Aorta (tissue), 5 donors: ENCODE results near the gene IRAK1. TPM values are rescaled to one million over a fixed set of nuclear protein-coding genes. Genes with fewer than 3 reads are reported as not detected.
A peak's percentile ranks its signal among the peaks of the same experiment; 100 is the strongest.

Experiments used
- ATAC-seq: fragments of 200-7000 bp; cut with Tn5 transposase; one replicate; pipeline ENCODE4 v1.9.1; 2022; ENCODE audit warnings: moderate library complexity; ENCODE audit not compliant: low FRiP score
- DNase-seq, 2 donors: peaks; one replicate each; pipeline ENCODE4 v3.0.0-alpha.2; 2020
- H3K27ac ChIP-seq, 2 donors: one replicate each; pipeline ENCODE4 v1.5.1; 2013; ENCODE audit warnings: low read length in 2 of 2, mild to moderate bottlenecking in 2 of 2, moderate library complexity in 2 of 2, control low read depth in 1 of 2, inconsistent platforms in 1 of 2, low read depth in 1 of 2
- H3K27me3 ChIP-seq, 2 donors: one replicate each; pipeline ENCODE4 v1.6.1; 2013; ENCODE audit warnings: control low read depth in 1 of 2, low read length in 1 of 2, mild to moderate bottlenecking in 1 of 2, moderate library complexity in 1 of 2; ENCODE audit not compliant: insufficient read depth in 2 of 2, control insufficient read depth in 1 of 2
- H3K36me3 ChIP-seq, 2 donors: one replicate each; pipeline ENCODE4 v1.6.1; 2013; ENCODE audit warnings: control low read depth in 1 of 2, low read length in 1 of 2, mild to moderate bottlenecking in 1 of 2; ENCODE audit not compliant: insufficient read depth in 2 of 2, control insufficient read depth in 1 of 2
- H3K4me1 ChIP-seq, 2 donors: one replicate each; pipeline ENCODE4 v1.6.1; 2013; ENCODE audit warnings: low read length in 2 of 2, control low read depth in 1 of 2, mild to moderate bottlenecking in 1 of 2, moderate library complexity in 1 of 2; ENCODE audit not compliant: insufficient read depth in 2 of 2, control insufficient read depth in 1 of 2
- H3K4me3 ChIP-seq, 2 donors: one replicate each; pipeline ENCODE4 v1.5.1; 2013; ENCODE audit warnings: low read length in 2 of 2, control low read depth in 1 of 2, mild to moderate bottlenecking in 1 of 2
- H3K9me3 ChIP-seq: one replicate; pipeline ENCODE4 v1.6.1; 2013; ENCODE audit warnings: mild to moderate bottlenecking, low read length; ENCODE audit not compliant: control insufficient read depth
- WGBS, 2 donors: extraction: QIAGEN DNeasy Blood & Tissue Kit; methylation state at CpG; one replicate each; pipeline ENCODE4 v1.1.7; 2013; 5-methylcytosine and 5-hydroxymethylcytosine counted together
- intact Hi-C, 2 donors: fragments of 100-400 bp; cut with DNase I; formaldehyde crosslinking; loops; one replicate each; pipeline versions ENCODE4 v1.14.2 to v1.15.0; 2022
- long read RNA-seq, 2 donors: library from polyadenylated mRNA; unstranded; transcript quantifications; one replicate each; pipeline ENCODE4 v2.0.0, GENCODE V29; 2020 to 2021
- polyA plus RNA-seq, 2 donors: library from polyadenylated mRNA; stranded (reverse); fragments of 200-250 nt; gene quantifications; one replicate each; pipeline ENCODE4 v1.2.3, GENCODE V29; 2013
- total RNA-seq, 2 donors: library from RNA; stranded (reverse); fragmentation: NEBNext Ultra II Directional; extraction: Animal tissue kit (Norgen Biotek cat#: 25700); gene quantifications; one replicate each; pipeline ENCODE4 v1.2.1, GENCODE V29; 2021
- donor health status: healthy with polysubstance abuse.
- donor health status: Bipolar disorder and iron deficiency.
- donor health status: DM: no; HTN: no; CAD: no.
- donor health status: DM: no; HTN: no; CAD: no.
- donor health status: DM: yes; HTN: yes; CAD: no.

The IRAK1 gene
- 10 to 100 TPM; 62.3 to 78.3 TPM for total RNA-seq
- 10 to 100 TPM; 45.9 to 60.5 TPM for polyA plus RNA-seq
- long read RNA-seq, donor 1, transcript IRAK1-203 (14 exons, 3,666 nt), result major isoform, 11 of 129 reads
- long read RNA-seq, donor 1, transcript IRAK1-205 (13 exons, 2,127 nt), result minor isoform, 5 of 129 reads
- long read RNA-seq, donor 1, partial matches to known transcripts, result 86 of 129 reads
- long read RNA-seq, donor 1, other reads (novel, unspliced or antisense), result 23 of 129 reads
- long read RNA-seq, donor 2, transcript IRAK1-203 (14 exons, 3,666 nt), result major isoform, 23 of 68 reads
- long read RNA-seq, donor 2, partial matches to known transcripts, result 30 of 68 reads
- long read RNA-seq, donor 2, other reads (novel, unspliced or antisense), result 13 of 68 reads

DNA sequence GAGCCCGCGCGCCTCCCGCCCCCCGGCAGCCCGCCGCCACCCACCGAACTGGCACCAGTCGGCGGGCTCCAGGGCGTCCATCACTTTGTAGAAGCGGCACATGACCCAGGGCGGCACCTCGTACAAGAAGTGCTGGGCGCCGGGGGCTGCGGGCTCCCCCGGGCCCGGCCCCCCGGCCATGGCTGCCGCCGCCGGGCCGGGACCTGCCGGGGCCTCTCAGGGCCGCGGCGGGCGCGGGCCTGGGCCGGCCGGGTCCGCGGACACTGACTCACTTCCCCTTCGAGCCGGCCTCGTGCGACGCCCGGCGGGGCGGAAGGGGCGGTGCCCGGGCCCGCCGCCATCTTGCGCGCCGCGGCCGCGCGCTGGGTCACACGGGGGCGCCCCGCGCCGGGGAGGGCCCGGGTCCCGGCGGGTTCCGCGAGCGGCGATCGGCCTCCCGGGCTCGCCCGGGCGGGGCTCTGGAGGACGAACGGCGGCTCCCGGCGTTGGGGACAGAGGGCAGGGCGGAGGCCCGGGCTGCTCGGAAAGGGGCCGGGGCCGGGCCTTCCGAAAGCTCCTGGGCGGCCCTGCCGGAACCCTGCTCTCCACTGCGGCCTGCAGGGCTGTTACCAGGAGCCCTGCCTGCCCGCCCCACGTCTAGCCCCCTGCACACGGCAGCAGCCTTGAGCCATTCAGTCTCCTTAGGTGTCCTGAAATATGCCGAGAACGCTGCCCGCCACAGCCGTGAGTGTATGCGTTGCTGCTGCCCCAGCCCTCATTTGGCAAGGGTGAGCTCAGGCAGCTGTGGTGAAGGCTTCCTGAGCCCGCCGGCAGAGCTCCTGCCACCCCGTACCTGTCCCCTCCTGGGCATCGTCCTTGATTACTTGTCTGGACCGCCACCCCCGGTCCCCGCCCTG lies at the start of gene IRAK1:
Gene IRAK1 (minus strand): TSS at position 270 of the 896 bp plus-strand sequence. CDS start 90 bp downstream, at position 180.
- H3K4me1 ChIP-seq, result no peaks in the 10 kb centered on the region
- peak; percentile 60 for ATAC-seq
- intact Hi-C loops, result loop anchor here in 1 of 2 donors (5.0 kb wide), 2 partner anchors 32 to 77 kb away; partner anchors contain the start of gene MECP2
- H3K9me3 ChIP-seq, result no peaks in the 10 kb centered on the region
- H3K36me3 ChIP-seq, result no peaks in the 10 kb centered on the region
- 2 to 26% methylated on average over 56 to 99 of the region's 99 CpGs for WGBS, 2 donors
- peak; percentile 74 to 86 for DNase-seq
- peak within 1 kb of the TSS; percentile 32 to 59 for H3K4me3 ChIP-seq
- H3K27me3 ChIP-seq, result no peaks in the 10 kb centered on the region
- peak within 1 kb of the TSS in 1 of 2 donors; percentile 41 for H3K27ac ChIP-seq

DNA sequence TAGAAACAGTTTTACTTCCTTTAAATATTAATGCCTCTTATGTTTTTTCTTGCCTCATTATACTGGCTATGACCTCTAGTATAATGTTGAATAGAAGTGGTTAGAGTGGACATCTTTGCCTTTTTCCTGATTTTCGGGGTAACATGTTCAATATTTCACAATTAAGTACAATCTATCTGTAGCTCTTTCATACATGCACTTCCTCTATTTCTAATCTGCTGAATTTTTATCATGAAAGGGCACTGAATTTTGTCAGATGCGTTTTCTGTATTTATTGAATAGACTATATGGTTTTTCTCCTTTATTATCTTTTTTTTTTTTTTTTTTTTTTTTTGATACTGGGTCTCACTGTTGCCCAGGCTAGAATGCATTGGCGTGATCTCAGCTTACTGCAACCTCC lies 48.9 kb upstream of the IRAK1 start:
- Histone ChIP-seq H3K36me3 (no peaks in the 10 kb centered on the region), H3K27ac (no peak overlapping the region), H3K4me1 (peaks cover 2% of the 10 kb centered on the region in 2 donors), H3K4me3 (no peak overlapping the region), H3K27me3 (no peaks in the 10 kb centered on the region), H3K9me3 (no peaks in the 10 kb centered on the region)
- 77 to 92% methylated on average over 3 of the region's 3 CpGs for WGBS, 2 donors
- intact Hi-C loops, result no loop called here
- DNase-seq, result no peak
- ATAC-seq, result no peak

DNA sequence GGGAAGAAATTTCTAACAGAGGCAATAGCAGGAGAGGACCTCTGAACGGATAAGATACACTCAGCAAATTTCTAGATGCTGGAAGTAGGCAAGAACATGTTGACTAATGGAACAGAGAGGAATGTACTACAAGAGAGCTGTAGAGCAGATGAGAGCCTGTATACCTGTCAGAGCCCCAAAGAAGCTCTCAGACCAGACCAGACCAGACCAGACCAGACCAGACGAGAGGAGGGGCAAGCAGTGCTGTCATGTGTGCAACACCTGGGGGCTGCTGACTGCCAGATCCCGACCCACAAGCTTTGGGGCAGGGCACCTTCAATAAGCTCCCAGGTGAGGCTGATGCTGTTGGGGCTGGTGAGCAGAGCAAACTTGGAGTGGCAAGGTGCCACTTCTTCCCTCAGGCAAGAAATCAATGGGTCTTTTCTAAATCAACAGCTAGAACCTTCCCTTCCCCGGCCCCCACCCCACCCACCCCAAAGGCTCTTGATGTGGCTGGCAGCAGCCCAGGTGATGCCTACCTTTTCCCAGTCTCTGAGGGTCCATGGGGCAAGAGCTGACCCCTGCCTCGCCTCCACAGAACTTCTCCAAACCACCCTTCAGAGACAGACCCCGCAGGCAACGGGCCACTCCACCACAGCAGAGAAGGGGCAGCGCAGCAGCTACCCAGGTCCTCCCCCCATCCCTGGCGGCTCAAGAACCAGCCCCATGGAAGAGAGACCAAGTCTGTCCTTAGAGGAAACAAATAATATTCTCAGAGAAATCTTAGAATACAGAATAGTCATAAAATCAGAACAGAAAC lies 45.1 kb upstream of the IRAK1 start:
- Histone ChIP-seq H3K4me3 (no peak overlapping the region), H3K4me1 (peaks cover 2% of the 10 kb centered on the region in 2 donors), H3K27ac (no peak overlapping the region), H3K36me3 (no peaks in the 10 kb centered on the region), H3K27me3 (no peaks in the 10 kb centered on the region), H3K9me3 (no peaks in the 10 kb centered on the region)
- 76 to 85% methylated on average over 8 to 9 of the region's 9 CpGs for WGBS, 2 donors
- ATAC-seq, result no peak
- intact Hi-C loops, result no loop called here
- no peak for DNase-seq

DNA sequence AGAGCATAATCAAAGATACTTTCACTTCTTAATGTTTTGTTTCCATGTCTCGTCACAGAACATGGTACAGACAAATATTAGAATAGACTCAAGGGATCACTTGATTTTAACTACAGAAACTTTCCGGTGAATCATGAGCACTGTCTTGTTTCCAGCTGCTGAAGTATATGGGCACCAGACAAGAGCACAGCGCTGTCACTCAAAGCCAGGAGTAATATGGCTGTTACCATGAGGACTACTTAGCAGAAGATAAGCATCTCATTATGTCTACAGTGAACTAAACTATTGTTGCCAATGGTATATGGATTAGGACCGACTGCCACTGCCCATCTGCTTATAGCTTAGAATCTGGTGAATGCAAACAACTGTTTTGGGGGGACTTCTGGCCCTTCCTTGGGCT lies 43.5 kb upstream of the IRAK1 start:
- intact Hi-C loops, result no loop called here
- no peak overlapping the region for H3K4me3 ChIP-seq
- peaks cover 2 to 5% of the 10 kb centered on the region in 2 donors for H3K4me1 ChIP-seq
- 72 to 78% methylated on average over 4 of the region's 4 CpGs for WGBS, 2 donors
- ATAC-seq, result no peak
- H3K9me3 ChIP-seq, result no peaks in the 10 kb centered on the region
- no peak overlapping the region for H3K27ac ChIP-seq
- H3K27me3 ChIP-seq, result no peaks in the 10 kb centered on the region
- DNase-seq, result no peak
- no peaks in the 10 kb centered on the region for H3K36me3 ChIP-seq

DNA sequence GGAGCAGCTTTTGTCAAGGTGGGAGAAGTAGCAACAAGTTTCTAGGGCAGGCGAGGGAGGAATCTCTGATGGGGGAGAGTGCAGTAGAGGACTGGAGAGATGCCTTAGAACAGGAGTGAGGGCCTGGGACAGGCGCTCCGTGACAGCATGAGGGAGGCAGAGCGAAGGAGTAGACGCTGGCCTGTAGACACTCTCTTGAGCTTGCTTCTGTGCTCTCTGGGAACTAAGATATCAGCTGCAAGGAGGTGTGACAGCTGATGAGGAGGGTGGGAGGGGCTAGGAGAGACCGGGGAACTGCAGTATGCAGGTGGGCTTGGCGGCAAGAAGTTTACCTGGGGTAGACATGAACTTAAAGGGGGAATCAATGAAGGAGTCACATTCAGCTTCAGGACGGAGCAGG lies 42.1 kb upstream of the IRAK1 start:
- Histone ChIP-seq H3K27me3 (no peaks in the 10 kb centered on the region), H3K27ac (no peak overlapping the region), H3K4me1 (peaks cover 0 to 5% of the 10 kb centered on the region in 2 donors), H3K4me3 (no peak overlapping the region), H3K36me3 (no peaks in the 10 kb centered on the region), H3K9me3 (no peaks in the 10 kb centered on the region)
- ATAC-seq (no peak), DNase-seq (no peak)
- WGBS, 2 donors, result 69 to 78% methylated on average over 8 of the region's 8 CpGs
- intact Hi-C loops, result no loop called here

DNA sequence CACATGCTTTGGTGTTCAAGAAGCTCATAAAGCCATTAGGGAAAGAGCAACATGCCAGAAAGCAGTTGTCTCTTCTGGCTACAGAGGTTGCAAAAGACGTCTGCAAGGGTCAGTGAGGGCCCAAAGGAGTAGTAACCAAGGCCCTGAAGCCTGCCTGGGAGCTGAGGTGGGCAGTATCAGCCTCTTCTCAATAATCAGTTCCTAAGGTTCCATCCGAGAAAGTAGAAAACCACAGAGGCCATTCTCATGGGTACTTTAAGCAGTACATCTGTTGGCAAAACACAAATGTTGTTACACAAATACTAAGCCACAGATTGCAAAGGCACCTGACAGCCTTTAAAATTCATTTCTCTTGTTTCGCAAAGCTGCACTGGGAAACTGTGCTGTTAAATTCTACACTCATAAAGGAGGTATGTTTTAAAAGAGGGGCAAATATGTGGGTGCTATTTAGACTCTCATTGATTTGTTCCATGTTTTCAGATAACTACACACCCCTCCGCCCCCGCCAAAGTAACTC lies 40.1 kb upstream of the IRAK1 start:
- Histone ChIP-seq H3K9me3 (no peaks in the 10 kb centered on the region), H3K4me3 (no peak overlapping the region), H3K4me1 (peaks cover 0 to 5% of the 10 kb centered on the region in 2 donors), H3K36me3 (no peaks in the 10 kb centered on the region), H3K27ac (no peak overlapping the region), H3K27me3 (no peaks in the 10 kb centered on the region)
- intact Hi-C loops, result no loop called here
- DNase-seq (no peak), ATAC-seq (no peak)
- WGBS, 2 donors, result 63 to 76% methylated on average over 5 of the region's 5 CpGs

DNA sequence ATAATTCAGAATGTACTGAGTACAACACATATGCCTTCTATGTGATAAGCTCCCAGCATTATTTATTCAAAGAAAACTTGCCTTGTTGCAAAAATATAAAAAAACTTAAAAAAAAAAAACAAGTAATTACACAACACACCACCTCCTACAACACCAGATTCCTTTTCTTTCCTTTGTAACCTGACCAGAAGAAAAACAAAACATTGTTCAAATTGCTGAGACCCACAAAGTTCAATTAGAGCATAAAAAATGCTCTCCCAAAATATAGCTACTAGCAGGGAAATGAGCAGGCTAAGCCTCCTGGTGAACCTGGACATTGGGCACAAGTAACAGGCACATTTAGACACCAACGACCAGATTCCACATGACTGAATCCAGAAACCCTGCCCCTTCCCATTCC lies 39.5 kb upstream of the IRAK1 start:
- ATAC-seq (no peak), DNase-seq (no peak)
- no peaks in the 10 kb centered on the region for H3K27me3 ChIP-seq
- H3K36me3 ChIP-seq, result no peaks in the 10 kb centered on the region
- no peaks in the 10 kb centered on the region for H3K9me3 ChIP-seq
- intact Hi-C loops, result no loop called here
- WGBS, 2 donors, result 5 to 24% methylated on average over 1 of the region's 1 CpG
- H3K27ac ChIP-seq, result no peak overlapping the region
- no peak overlapping the region for H3K4me3 ChIP-seq
- H3K4me1 ChIP-seq, result peaks cover 0 to 2% of the 10 kb centered on the region in 2 donors
